ENCODE measurements around the gene FN3KRP.

The FN3KRP gene

GRCh38 chr17:82726427-82726826 is 9.9 kb downstream of the FN3KRP start:
- no peak for TF ChIP-seq CTCF (conservative IDR thresholded peaks at IDR 0.05; ENCODE audit: low read length)
- no peak for DNase-seq (ENCODE audit: low read depth)
- H3K4me3 ChIP-seq (ENCODE audit: low read length) = no peak overlapping the region

GRCh38 chr17:82729479-82730260 is 13.2 kb downstream of the FN3KRP start:
- DNase-seq (ENCODE audit: low read depth) = no peak
- H3K4me3 ChIP-seq (ENCODE audit: low read length) = no peak overlapping the region
- no peak for TF ChIP-seq CTCF (conservative IDR thresholded peaks at IDR 0.05; ENCODE audit: low read length)

- no peak overlapping the region for H3K4me3 ChIP-seq (ENCODE audit: low read length)
- no peak for DNase-seq (ENCODE audit: low read depth)
- TF ChIP-seq CTCF (conservative IDR thresholded peaks at IDR 0.05; ENCODE audit: low read length) = no peak
Observed at GRCh38 chr17:82732118-82732743, 15.7 kb downstream of the FN3KRP start.

- H3K4me3 ChIP-seq (ENCODE audit: low read length) = peak within 1 kb of the TSS; percentile 56
- DNase-seq (ENCODE audit: low read depth) = peak; percentile 42
- TF ChIP-seq CTCF (conservative IDR thresholded peaks at IDR 0.05; ENCODE audit: low read length) = no peak
Observed at GRCh38 chr17:82734987-82735866, 18.7 kb downstream of the FN3KRP start, which contains the start of gene FN3K. Gene FN3K, plus strand, starts transcription at chr17:82735615. Its CDS starts 22 bp downstream, at chr17:82735637.

GRCh38 chr17:82736511-82737185 is 20.1 kb downstream of the FN3KRP start:
- DNase-seq (ENCODE audit: low read depth) = no peak
- no peak overlapping the region for H3K4me3 ChIP-seq (ENCODE audit: low read length)
- no peak for TF ChIP-seq CTCF (conservative IDR thresholded peaks at IDR 0.05; ENCODE audit: low read length)

GRCh38 chr17:82737967-82738877 is 21.7 kb downstream of the FN3KRP start:
- H3K4me3 ChIP-seq (ENCODE audit: low read length) = no peak overlapping the region
- no peak for DNase-seq (ENCODE audit: low read depth)
- TF ChIP-seq CTCF (conservative IDR thresholded peaks at IDR 0.05; ENCODE audit: low read length) = no peak

Measured in AG10803 (cell line).